ENCODE data around the gene NFYB.

The NFYB gene

GRCh38 chr12:104080764-104081163 is 57.2 kb downstream of the NFYB start:
- no peak for TF ChIP-seq CTCF (IDR thresholded peaks at IDR 0.05)
- no peak overlapping the region for H3K4me3 ChIP-seq
- no peak overlapping the region for H3K27ac ChIP-seq
- H3K4me1 ChIP-seq = peaks cover 0 to 8% (median 2%) of the 10 kb centered on the region in 4 donors
- no peak for DNase-seq
- intact Hi-C loops (cut with DNase I; ENCODE audit: low total_unique reads) = no loop called here
- H3K27me3 ChIP-seq = no peaks in the 10 kb centered on the region
- peaks cover 23 to 36% (median 27%) of the 10 kb centered on the region in 3 donors for H3K36me3 ChIP-seq
- no peaks in the 10 kb centered on the region for H3K9me3 ChIP-seq

GRCh38 chr12:104079024-104079423 is 59.0 kb downstream of the NFYB start:
- no peak for DNase-seq
- no peaks in the 10 kb centered on the region for H3K27me3 ChIP-seq
- peaks cover 0 to 8% (median 2%) of the 10 kb centered on the region in 4 donors for H3K4me1 ChIP-seq
- TF ChIP-seq CTCF (IDR thresholded peaks at IDR 0.05) = no peak
- no peak overlapping the region for H3K4me3 ChIP-seq
- peaks cover 15 to 29% (median 20%) of the 10 kb centered on the region in 3 donors for H3K36me3 ChIP-seq
- intact Hi-C loops (cut with DNase I; ENCODE audit: low total_unique reads) = no loop called here
- no peaks in the 10 kb centered on the region for H3K9me3 ChIP-seq
- no peak overlapping the region for H3K27ac ChIP-seq

DNA sequence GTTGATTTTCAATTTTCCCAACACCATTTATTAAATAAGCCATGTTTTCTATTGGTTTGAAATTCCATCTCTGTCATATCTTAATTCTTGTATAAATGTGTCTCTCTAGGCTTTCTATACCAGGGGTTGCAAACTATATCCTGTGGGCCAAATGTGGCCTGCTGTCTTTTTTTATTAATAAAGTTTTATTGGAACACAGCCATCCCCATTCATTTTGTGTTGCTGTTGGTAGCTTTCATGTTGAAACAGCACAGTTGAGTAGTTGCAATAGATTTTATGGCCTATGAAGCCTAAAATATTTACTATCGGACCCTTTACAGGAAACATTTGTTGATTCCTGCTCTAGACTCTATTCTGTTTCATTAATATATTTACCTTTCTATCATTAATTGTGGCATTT is 64.3 kb downstream of the NFYB start:
- H3K27ac ChIP-seq = no peak overlapping the region
- peaks cover 0 to 3% (median 0%) of the 10 kb centered on the region in 4 donors for H3K4me1 ChIP-seq
- H3K9me3 ChIP-seq = no peaks in the 10 kb centered on the region
- TF ChIP-seq CTCF (IDR thresholded peaks at IDR 0.05) = no peak
- no peaks in the 10 kb centered on the region for H3K27me3 ChIP-seq
- no peak for DNase-seq
- intact Hi-C loops (cut with DNase I; ENCODE audit: low total_unique reads) = no loop called here
- H3K36me3 ChIP-seq = peaks cover 19 to 37% (median 31%) of the 10 kb centered on the region in 3 donors
- no peak overlapping the region for H3K4me3 ChIP-seq

DNA sequence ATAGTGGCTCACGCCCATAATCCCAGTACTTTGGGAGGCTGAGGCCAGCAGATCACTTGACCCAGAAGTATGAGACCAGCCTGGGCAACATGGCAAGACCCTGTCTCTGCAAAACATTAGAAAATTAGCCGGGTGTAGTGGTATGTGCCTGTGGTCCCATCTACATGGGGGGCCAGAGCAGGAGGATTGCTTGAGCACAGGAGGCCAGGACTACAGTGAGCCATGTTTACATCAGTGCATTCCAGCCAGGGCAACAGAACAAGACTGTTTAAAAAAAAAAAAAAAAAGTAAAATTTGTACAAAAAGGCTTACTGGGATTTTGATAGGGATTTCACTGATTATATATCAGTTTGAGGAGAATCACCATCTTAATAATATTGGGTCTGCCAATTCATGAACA is 65.9 kb downstream of the NFYB start:
- DNase-seq = no peak
- Histone ChIP-seq H3K4me1 (peaks cover 0 to 6% (median 1%) of the 10 kb centered on the region in 4 donors), H3K9me3 (no peaks in the 10 kb centered on the region), H3K36me3 (peaks cover 19 to 48% (median 28%) of the 10 kb centered on the region in 3 donors), H3K4me3 (no peak overlapping the region), H3K27me3 (no peaks in the 10 kb centered on the region), H3K27ac (no peak overlapping the region)
- intact Hi-C loops (cut with DNase I; ENCODE audit: low total_unique reads) = no loop called here
- no peak for TF ChIP-seq CTCF (IDR thresholded peaks at IDR 0.05)
